Activated T-cell treated with anti-CD3 and anti-CD28 coated beads, Interleukin-2, amount 50 U/mL, for 72 hours (primary cell): ENCODE measurements around the gene LRP1B. TPM values are rescaled to one million over a fixed set of nuclear protein-coding genes. Genes with fewer than 3 reads are reported as not detected.

Experiments used
- ATAC-seq, 2 donors: fragments of 150-1000 bp; cut with Tn5 transposase; replicated peaks in 1 of 2; 2 replicates each; pipeline ENCODE4 v1.10.0; 2021; ENCODE audit warnings: moderate library complexity in 2 of 2, mild to moderate bottlenecking in 1 of 2
- DNase-seq, 2 donors: peaks; one replicate each; pipeline ENCODE4 v3.0.0; 2021 to 2022; ENCODE audit warnings: mixed read lengths in 1 of 2
- H3K27ac Mint-ChIP-seq: one replicate; pipeline ENCODE4 v1.8.0; 2022; ENCODE audit warnings: mild to moderate bottlenecking, moderate library complexity, mixed read lengths
- H3K27me3 Mint-ChIP-seq: one replicate; pipeline ENCODE4 v1.8.0; 2022; ENCODE audit warnings: low read depth, mixed read lengths
- H3K36me3 Mint-ChIP-seq, 2 donors: one replicate each; pipeline ENCODE4 v1.8.0; 2022; ENCODE audit warnings: mixed read lengths in 2 of 2, mild to moderate bottlenecking in 1 of 2; ENCODE audit not compliant: insufficient read depth in 2 of 2
- H3K4me1 Mint-ChIP-seq: one replicate; pipeline ENCODE4 v1.8.0; 2022; ENCODE audit warnings: low read depth, mixed read lengths
- H3K4me3 Mint-ChIP-seq, 2 donors: one replicate each; pipeline ENCODE4 v1.8.0; 2022; ENCODE audit warnings: mild to moderate bottlenecking in 2 of 2, mixed read lengths in 2 of 2, moderate library complexity in 2 of 2
- H3K9me3 Mint-ChIP-seq, 2 donors: one replicate each; pipeline ENCODE4 v1.8.0; 2022; ENCODE audit warnings: mixed read lengths in 2 of 2
- total RNA-seq, 2 donors: library from RNA; stranded (reverse); gene quantifications; one replicate each; pipeline ENCODE4 v1.2.3, GENCODE V29; 2022

LRP1B gene
- total RNA-seq, 2 donors from 2014 or later: not detected

DNA sequence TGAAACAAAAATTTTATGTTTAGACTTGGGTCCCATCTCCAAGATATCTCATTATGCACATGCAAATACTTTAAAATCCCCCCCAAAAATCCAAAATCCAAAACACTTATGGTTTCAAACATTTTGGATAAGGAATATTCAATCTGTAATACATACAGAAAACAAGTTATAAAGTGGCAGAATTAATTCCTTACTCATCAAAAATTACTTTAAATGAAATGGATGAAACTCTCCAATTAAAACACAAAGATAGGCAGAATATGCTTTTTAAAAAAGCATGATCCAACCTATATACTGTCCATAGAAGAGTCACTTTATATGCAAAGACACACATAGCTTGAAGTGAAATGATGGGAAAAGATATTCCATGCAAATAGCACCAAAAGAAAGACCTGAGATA lies 744.6 kb downstream of the LRP1B start:
- H3K4me1 Mint-ChIP-seq: no peaks in the 10 kb centered on the region
- DNase-seq (no peak), ATAC-seq (no peak)
- no peaks in the 10 kb centered on the region for H3K27me3 Mint-ChIP-seq
- H3K9me3 Mint-ChIP-seq: peaks cover 3 to 6% of the 10 kb centered on the region in 2 donors
- no peak overlapping the region for H3K27ac Mint-ChIP-seq
- H3K4me3 Mint-ChIP-seq: no peak overlapping the region
- H3K36me3 Mint-ChIP-seq: no peaks in the 10 kb centered on the region

DNA sequence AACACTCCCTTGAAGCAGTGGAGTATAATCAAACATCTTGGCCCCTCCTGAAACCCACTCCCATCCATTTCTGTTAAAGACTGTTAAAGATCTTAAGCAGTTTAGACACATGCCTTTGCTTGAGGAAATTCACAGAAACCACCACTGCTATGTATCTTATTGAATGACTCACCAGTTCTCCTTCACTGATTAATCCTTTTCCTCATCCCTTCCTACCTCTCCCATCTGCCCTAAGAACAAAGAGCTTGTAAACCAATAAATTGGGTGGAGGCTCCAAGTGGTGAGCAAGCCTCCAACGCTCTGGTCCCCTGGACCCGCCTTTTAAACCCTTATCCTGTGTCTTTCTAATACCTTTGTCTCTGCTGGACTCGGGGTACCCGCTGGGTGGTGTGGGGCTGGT lies 746.1 kb downstream of the LRP1B start:
- H3K9me3 Mint-ChIP-seq: peaks cover 6 to 7% of the 10 kb centered on the region in 2 donors
- no peaks in the 10 kb centered on the region for H3K27me3 Mint-ChIP-seq
- no peak overlapping the region for H3K4me3 Mint-ChIP-seq
- ATAC-seq: no peak
- no peaks in the 10 kb centered on the region for H3K36me3 Mint-ChIP-seq
- no peak overlapping the region for H3K27ac Mint-ChIP-seq
- H3K4me1 Mint-ChIP-seq: no peaks in the 10 kb centered on the region
- no peak for DNase-seq

- DNase-seq (no peak), ATAC-seq (no peak)
- Mint-ChIP-seq H3K27me3 (no peaks in the 10 kb centered on the region), H3K4me3 (no peak overlapping the region), H3K27ac (no peak overlapping the region), H3K9me3 (peaks cover 4 to 11% of the 10 kb centered on the region in 2 donors), H3K36me3 (no peaks in the 10 kb centered on the region), H3K4me1 (no peaks in the 10 kb centered on the region)
Observed at GRCh38 chr2:141381946-141382345, 748.9 kb downstream of the LRP1B start.

DNA sequence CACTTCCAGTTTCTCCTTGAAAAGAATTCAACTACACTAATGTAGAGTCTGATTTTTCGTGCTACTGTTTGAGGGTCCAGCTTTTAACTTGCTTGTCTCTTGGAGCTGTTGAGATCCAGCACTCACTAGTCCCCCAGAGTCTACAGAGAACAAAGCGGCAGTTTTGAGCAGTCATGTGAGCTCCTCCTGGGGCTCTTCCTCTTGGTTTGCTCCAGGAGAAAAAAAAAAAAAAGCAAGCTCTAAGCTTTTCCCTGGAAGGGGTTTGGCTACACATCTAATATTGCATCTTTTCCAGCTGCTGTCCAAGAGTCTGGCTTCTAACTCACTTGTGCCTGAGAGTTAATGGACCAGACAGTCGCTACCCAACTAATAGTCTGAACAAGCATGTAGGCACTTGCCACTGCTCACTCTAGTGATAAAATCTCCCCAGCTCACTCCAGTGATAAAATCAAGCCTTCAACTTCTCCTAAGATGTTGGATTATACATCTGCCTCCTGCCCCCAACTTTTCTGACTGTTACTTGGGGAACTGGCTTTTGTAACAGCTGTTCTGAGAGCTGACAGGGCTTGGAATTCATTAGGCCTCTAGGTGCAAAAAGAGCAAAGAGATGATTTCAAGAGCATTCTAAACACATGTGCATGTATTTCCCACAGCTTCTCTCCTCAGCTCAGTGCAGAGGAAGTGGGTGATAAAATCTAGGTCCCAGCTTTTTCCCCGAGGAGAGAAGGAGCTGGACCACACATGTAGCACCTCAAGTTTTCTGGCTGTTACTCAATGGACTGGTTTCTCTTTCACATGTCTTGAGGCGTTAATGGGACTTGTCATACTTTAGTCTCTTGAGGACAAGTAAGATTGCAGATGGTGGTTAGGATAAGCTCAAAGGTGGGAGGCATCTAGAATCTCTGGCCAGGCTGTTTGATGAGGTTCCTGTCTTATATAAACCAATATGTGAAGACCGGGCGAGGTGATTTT lies 750.5 kb downstream of the LRP1B start:
- Mint-ChIP-seq H3K27ac (no peak overlapping the region), H3K36me3 (no peaks in the 10 kb centered on the region), H3K9me3 (peaks cover 1 to 13% of the 10 kb centered on the region in 2 donors), H3K4me1 (no peaks in the 10 kb centered on the region), H3K27me3 (no peaks in the 10 kb centered on the region), H3K4me3 (no peak overlapping the region)
- ATAC-seq (no peak), DNase-seq (no peak)

DNA sequence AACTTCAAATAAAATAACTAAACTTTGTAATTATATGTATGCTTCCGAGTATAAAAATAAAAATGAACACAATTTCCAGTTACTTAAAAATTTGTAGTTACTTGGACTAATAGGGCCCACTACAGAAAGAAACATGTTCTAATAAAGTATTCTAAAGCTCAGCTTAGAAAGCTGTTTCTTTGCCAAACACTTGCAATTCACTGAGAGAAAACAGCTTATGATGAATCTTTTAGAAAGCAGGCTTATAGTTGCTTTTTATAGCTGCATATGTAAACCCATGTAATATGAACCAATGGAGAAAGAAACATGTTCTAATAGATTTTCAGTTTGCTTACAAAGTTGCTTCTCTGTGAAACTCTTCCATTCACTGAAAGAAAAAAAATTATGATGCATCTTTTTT lies 766.0 kb downstream of the LRP1B start:
- Mint-ChIP-seq H3K9me3 (peaks cover 2% of the 10 kb centered on the region in 2 donors), H3K27ac (no peak overlapping the region), H3K4me1 (no peaks in the 10 kb centered on the region), H3K4me3 (no peak overlapping the region), H3K27me3 (no peaks in the 10 kb centered on the region), H3K36me3 (no peaks in the 10 kb centered on the region)
- DNase-seq: no peak
- no peak for ATAC-seq

- DNase-seq: no peak
- ATAC-seq: no peak
- H3K4me3 Mint-ChIP-seq: no peak overlapping the region
- no peaks in the 10 kb centered on the region for H3K36me3 Mint-ChIP-seq
- H3K4me1 Mint-ChIP-seq: no peaks in the 10 kb centered on the region
- no peak overlapping the region for H3K27ac Mint-ChIP-seq
- peaks cover 2 to 5% of the 10 kb centered on the region in 2 donors for H3K9me3 Mint-ChIP-seq
- no peaks in the 10 kb centered on the region for H3K27me3 Mint-ChIP-seq
Observed at GRCh38 chr2:141362311-141362710, 768.5 kb downstream of the LRP1B start.

GRCh38 chr2:141348481-141348880 lies 782.3 kb downstream of the LRP1B start:
- Mint-ChIP-seq H3K9me3 (peaks cover 12 to 19% of the 10 kb centered on the region in 2 donors), H3K36me3 (no peaks in the 10 kb centered on the region), H3K27me3 (no peaks in the 10 kb centered on the region), H3K4me3 (no peak overlapping the region), H3K27ac (no peak overlapping the region), H3K4me1 (no peaks in the 10 kb centered on the region)
- ATAC-seq (no peak), DNase-seq (no peak)

- H3K4me1 Mint-ChIP-seq: no peaks in the 10 kb centered on the region
- ATAC-seq (no peak), DNase-seq (no peak)
- no peak overlapping the region for H3K27ac Mint-ChIP-seq
- H3K36me3 Mint-ChIP-seq: peaks cover 0 to 3% of the 10 kb centered on the region in 2 donors
- H3K9me3 Mint-ChIP-seq: peaks cover 11 to 17% of the 10 kb centered on the region in 2 donors
- no peaks in the 10 kb centered on the region for H3K27me3 Mint-ChIP-seq
- no peak overlapping the region for H3K4me3 Mint-ChIP-seq
Observed at GRCh38 chr2:141341444-141341843, 789.4 kb downstream of the LRP1B start.

GRCh38 chr2:141331127-141331526 lies 799.7 kb downstream of the LRP1B start:
- ATAC-seq: no peak
- H3K36me3 Mint-ChIP-seq: no peaks in the 10 kb centered on the region
- no peak overlapping the region for H3K4me3 Mint-ChIP-seq
- DNase-seq: no peak
- H3K27ac Mint-ChIP-seq: no peak overlapping the region
- peaks cover 5 to 10% of the 10 kb centered on the region in 2 donors for H3K9me3 Mint-ChIP-seq
- H3K4me1 Mint-ChIP-seq: no peaks in the 10 kb centered on the region
- no peaks in the 10 kb centered on the region for H3K27me3 Mint-ChIP-seq

DNA sequence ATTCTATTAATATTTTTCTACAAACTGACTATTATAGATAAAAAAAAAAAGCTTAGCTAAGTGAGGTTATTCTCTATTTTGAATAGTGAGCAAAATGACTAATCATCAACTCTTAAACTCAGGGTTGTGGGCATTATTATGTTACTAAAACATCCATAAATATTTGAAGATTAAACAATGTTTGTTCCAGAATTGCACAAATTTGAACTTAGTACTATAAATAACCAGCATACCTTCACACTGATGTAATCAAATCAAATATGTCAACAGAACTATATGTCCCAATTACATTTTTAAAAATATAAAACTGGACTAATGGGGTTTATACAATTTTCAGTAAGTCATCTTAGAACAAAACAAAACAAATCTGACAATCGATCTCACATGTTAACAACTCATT lies 800.9 kb downstream of the LRP1B start:
- Mint-ChIP-seq H3K9me3 (peaks cover 6 to 7% of the 10 kb centered on the region in 2 donors), H3K36me3 (no peaks in the 10 kb centered on the region), H3K27ac (no peak overlapping the region), H3K4me3 (no peak overlapping the region), H3K27me3 (no peaks in the 10 kb centered on the region), H3K4me1 (no peaks in the 10 kb centered on the region)
- ATAC-seq (no peak), DNase-seq (no peak)

DNA sequence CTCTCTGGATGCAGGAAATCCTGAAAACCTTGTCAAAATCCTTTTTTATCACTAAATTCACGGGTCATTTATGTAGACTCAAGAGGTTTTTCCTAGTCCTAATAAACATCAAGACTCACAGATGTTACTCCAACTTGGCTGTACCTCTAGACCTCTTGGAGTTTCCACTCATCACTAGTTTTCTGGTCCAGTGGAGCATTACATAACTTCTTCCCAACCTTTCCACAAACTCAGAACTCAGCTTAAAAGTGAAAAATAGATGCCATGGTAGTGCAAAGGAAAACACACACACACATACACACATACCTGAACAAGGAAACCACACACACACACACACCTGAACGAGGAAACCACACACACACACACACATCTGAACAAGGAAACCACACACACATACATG lies 807.2 kb downstream of the LRP1B start:
- Mint-ChIP-seq H3K9me3 (peaks cover 8 to 10% of the 10 kb centered on the region in 2 donors), H3K27me3 (no peaks in the 10 kb centered on the region), H3K36me3 (peaks cover 0 to 3% of the 10 kb centered on the region in 2 donors), H3K4me3 (no peak overlapping the region), H3K4me1 (no peaks in the 10 kb centered on the region), H3K27ac (no peak overlapping the region)
- ATAC-seq (no peak), DNase-seq (no peak)

- H3K27ac Mint-ChIP-seq: no peak overlapping the region
- H3K9me3 Mint-ChIP-seq: peaks cover 3 to 4% of the 10 kb centered on the region in 2 donors
- no peaks in the 10 kb centered on the region for H3K27me3 Mint-ChIP-seq
- H3K36me3 Mint-ChIP-seq: no peaks in the 10 kb centered on the region
- no peak overlapping the region for H3K4me3 Mint-ChIP-seq
- ATAC-seq (no peak), DNase-seq (no peak)
- H3K4me1 Mint-ChIP-seq: no peaks in the 10 kb centered on the region
Observed at GRCh38 chr2:141317986-141318385, 812.8 kb downstream of the LRP1B start.

- Mint-ChIP-seq H3K27ac (no peak overlapping the region), H3K36me3 (no peaks in the 10 kb centered on the region), H3K4me1 (no peaks in the 10 kb centered on the region), H3K27me3 (no peaks in the 10 kb centered on the region), H3K9me3 (peaks cover 3 to 7% of the 10 kb centered on the region in 2 donors), H3K4me3 (no peak overlapping the region)
- DNase-seq (no peak), ATAC-seq (no peak)
Observed at GRCh38 chr2:141316606-141317005, 814.2 kb downstream of the LRP1B start.

DNA sequence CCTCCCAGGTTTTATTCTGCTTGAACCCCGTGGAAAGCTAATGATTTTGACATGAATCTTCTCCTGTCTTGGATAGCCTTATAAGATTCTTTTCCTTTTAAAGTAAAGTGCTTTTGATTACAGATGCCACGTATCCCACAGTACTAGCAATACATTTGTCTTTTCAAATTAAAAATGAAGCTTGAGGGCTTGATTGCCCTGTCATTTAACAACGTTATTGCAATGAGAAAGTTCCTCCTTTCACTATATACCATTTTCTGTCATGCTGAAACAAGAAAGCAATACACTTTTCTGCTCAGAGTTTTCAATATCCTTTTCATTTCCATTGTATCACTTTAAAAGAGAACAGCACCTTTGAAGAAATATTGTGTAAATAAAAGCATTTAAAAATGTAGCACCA lies 814.7 kb downstream of the LRP1B start:
- Mint-ChIP-seq H3K27ac (no peak overlapping the region), H3K36me3 (no peaks in the 10 kb centered on the region), H3K4me3 (no peak overlapping the region), H3K4me1 (no peaks in the 10 kb centered on the region), H3K9me3 (peaks cover 3 to 7% of the 10 kb centered on the region in 2 donors), H3K27me3 (no peaks in the 10 kb centered on the region)
- DNase-seq (no peak), ATAC-seq (no peak)
